GM21825 (cell line): Measurements from ENCODE around the gene ZNF70.

Experiments
- ATAC-seq: cut with Tn5 transposase; IDR thresholded peaks from one replicate; pipeline ENCODE4 v1.9.1; 2021; ENCODE audit warnings: mild to moderate bottlenecking, moderate library complexity; ENCODE audit not compliant: unreplicated experiment

Gene ZNF70

GRCh38 chr22:23695571-23696325, 55.2 kb downstream of the ZNF70 start:
- ATAC-seq = peak; percentile 5

- ATAC-seq = no peak
These were observed 55.8 kb downstream of the ZNF70 start for GRCh38 chr22:23695141-23695540.

GRCh38 chr22:23693979-23694680, 56.8 kb downstream of the ZNF70 start:
- ATAC-seq = no peak

GRCh38 chr22:23692598-23693291, 58.2 kb downstream of the ZNF70 start:
- no peak for ATAC-seq

GRCh38 chr22:23691748-23692423, 59.0 kb downstream of the ZNF70 start:
- ATAC-seq = no peak

- ATAC-seq = no peak
These were observed 60.2 kb downstream of the ZNF70 start, which contains the start of gene RGL4 for GRCh38 chr22:23690713-23691112. Gene RGL4 (plus strand): TSS chr22:23691013. CDS start chr22:23692031, 1,018 bp downstream.

GRCh38 chr22:23689414-23689813, 61.5 kb downstream of the ZNF70 start:
- no peak for ATAC-seq
